ENCODE data around the gene SYT11.
A peak's percentile ranks its signal among the peaks of the same experiment; 100 is the strongest.

SYT11 gene

GRCh38 chr1:155932081-155932480 lies 72.7 kb downstream of the SYT11 start:
- no peaks in the 10 kb centered on the region for H3K27me3 ChIP-seq (ENCODE audit: control insufficient read depth, insufficient read depth, low read length)
- no peak overlapping the region for H3K9ac ChIP-seq (ENCODE audit: low read length)

GRCh38 chr1:155932487-155932886 lies 73.1 kb downstream of the SYT11 start:
- Histone ChIP-seq H3K4me3 (ENCODE audit: low read length) (peak overlapping the region; percentile 81), H3K27me3 (ENCODE audit: control insufficient read depth, insufficient read depth, low read length) (no peaks in the 10 kb centered on the region), H3K36me3 (ENCODE audit: control insufficient read depth, low read depth, low read length) (peaks cover 40% of the 10 kb centered on the region), H3K27ac (ENCODE audit: low read length) (no peak overlapping the region), H3K9ac (ENCODE audit: low read length) (no peak overlapping the region), H3K9me3 (ENCODE audit: control insufficient read depth, low read depth, low read length) (no peaks in the 10 kb centered on the region), H3K4me1 (ENCODE audit: control insufficient read depth, low read depth, low read length) (no peaks in the 10 kb centered on the region)

More at GRCh38 chr1:155932081-155932480, 72.7 kb downstream of the SYT11 start:
- peaks cover 44% of the 10 kb centered on the region for H3K36me3 ChIP-seq (ENCODE audit: control insufficient read depth, low read depth, low read length)
- H3K9me3 ChIP-seq (ENCODE audit: control insufficient read depth, low read depth, low read length), result no peaks in the 10 kb centered on the region
- no peak overlapping the region for H3K27ac ChIP-seq (ENCODE audit: low read length)
- H3K4me1 ChIP-seq (ENCODE audit: control insufficient read depth, low read depth, low read length), result no peaks in the 10 kb centered on the region
- no peak overlapping the region for H3K4me3 ChIP-seq (ENCODE audit: low read length)

GRCh38 chr1:155933591-155934096 lies 74.3 kb downstream of the SYT11 start:
- peaks cover 34% of the 10 kb centered on the region for H3K36me3 ChIP-seq (ENCODE audit: control insufficient read depth, low read depth, low read length)
- no peaks in the 10 kb centered on the region for H3K9me3 ChIP-seq (ENCODE audit: control insufficient read depth, low read depth, low read length)
- peak overlapping the region; percentile 78 for H3K9ac ChIP-seq (ENCODE audit: low read length)
- H3K27me3 ChIP-seq (ENCODE audit: control insufficient read depth, insufficient read depth, low read length), result no peaks in the 10 kb centered on the region
- peaks cover 3% of the 10 kb centered on the region for H3K4me1 ChIP-seq (ENCODE audit: control insufficient read depth, low read depth, low read length)
- peak overlapping the region; percentile 71 for H3K27ac ChIP-seq (ENCODE audit: low read length)
- peak overlapping the region; percentile 81 for H3K4me3 ChIP-seq (ENCODE audit: low read length)

GRCh38 chr1:155934097-155934935 lies 74.9 kb downstream of the SYT11 start, which contains the start of gene KHDC4:
Gene KHDC4 (minus strand): TSS chr1:155934413. CDS start chr1:155934373, 40 bp downstream.
- peak within 1 kb of the TSS; percentile 78 for H3K9ac ChIP-seq (ENCODE audit: low read length)
- peak within 1 kb of the TSS; percentile 78 for H3K27ac ChIP-seq (ENCODE audit: low read length)
- H3K4me3 ChIP-seq (ENCODE audit: low read length), result peak within 1 kb of the TSS; percentile 81
- peaks cover 3% of the 10 kb centered on the region for H3K4me1 ChIP-seq (ENCODE audit: control insufficient read depth, low read depth, low read length)
- H3K9me3 ChIP-seq (ENCODE audit: control insufficient read depth, low read depth, low read length), result no peaks in the 10 kb centered on the region
- peaks cover 29% of the 10 kb centered on the region for H3K36me3 ChIP-seq (ENCODE audit: control insufficient read depth, low read depth, low read length)
- no peaks in the 10 kb centered on the region for H3K27me3 ChIP-seq (ENCODE audit: control insufficient read depth, insufficient read depth, low read length)
